Measurements from ENCODE around the gene B9D2.
"Not testable (repeated sequence)": the region's sequence is repeated elsewhere in the genome, so short reads cannot be mapped to it uniquely, and the experiment has no call there.

Gene B9D2, protein sequence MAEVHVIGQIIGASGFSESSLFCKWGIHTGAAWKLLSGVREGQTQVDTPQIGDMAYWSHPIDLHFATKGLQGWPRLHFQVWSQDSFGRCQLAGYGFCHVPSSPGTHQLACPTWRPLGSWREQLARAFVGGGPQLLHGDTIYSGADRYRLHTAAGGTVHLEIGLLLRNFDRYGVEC

GRCh38 chr19:41363753-41364523 lies at the start of gene B9D2:
TSS of gene B9D2 (minus strand) at chr19:41364149. CDS start at chr19:41363519, 630 bp downstream.
- H3K4me1 ChIP-seq (ENCODE audit: control insufficient read depth, insufficient read depth, low read length), result peaks cover 8% of the 10 kb centered on the region; the same call in 1 of the 2 replicates
- H3K4me3 ChIP-seq (ENCODE audit: low read depth, low read length), result peak within 1 kb of the TSS; percentile 94
- H3K36me3 ChIP-seq (ENCODE audit: control insufficient read depth, insufficient read depth, low read length), result no peaks in the 10 kb centered on the region
- peak within 1 kb of the TSS; percentile 99 for H3K9ac ChIP-seq (ENCODE audit: low read length)
- H3K27me3 ChIP-seq (ENCODE audit: control insufficient read depth, insufficient read depth, low read length), result no peaks in the 10 kb centered on the region
- H3K9me3 ChIP-seq (ENCODE audit: control insufficient read depth, insufficient read depth, low read depth, low read length), result no peaks in the 10 kb centered on the region
- peak within 1 kb of the TSS; percentile 96 for H3K27ac ChIP-seq (ENCODE audit: low read depth, low read length)

DNA sequence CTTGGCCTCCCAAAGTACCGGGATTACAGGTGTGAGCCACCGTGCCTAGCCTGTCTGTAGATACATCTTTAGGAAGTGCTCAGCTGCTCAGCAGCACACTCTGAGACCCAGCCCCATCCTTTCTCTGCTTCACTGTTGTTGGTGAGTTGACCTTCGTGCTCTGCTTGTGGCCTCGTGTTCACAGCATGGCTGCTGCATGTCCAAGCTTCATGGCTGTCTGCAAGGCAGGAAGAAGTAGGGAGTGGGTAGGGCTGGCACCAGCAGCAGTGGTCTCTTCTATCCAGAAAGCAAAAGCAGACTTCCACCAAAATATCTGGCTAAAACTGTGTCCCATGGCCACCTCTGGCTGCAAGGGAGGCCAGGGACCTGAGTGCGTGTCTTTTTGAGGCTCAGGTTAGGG lies 49.0 kb upstream of the B9D2 start:
- no peak overlapping the region for H3K27ac ChIP-seq (ENCODE audit: low read depth, low read length)
- H3K9me3 ChIP-seq (ENCODE audit: control insufficient read depth, insufficient read depth, low read depth, low read length), result no peaks in the 10 kb centered on the region
- no peak overlapping the region for H3K4me3 ChIP-seq (ENCODE audit: low read depth, low read length)
- H3K36me3 ChIP-seq (ENCODE audit: control insufficient read depth, insufficient read depth, low read length), result peaks cover 44% of the 10 kb centered on the region
- H3K9ac ChIP-seq (ENCODE audit: low read length), result no peak overlapping the region
- H3K4me1 ChIP-seq (ENCODE audit: control insufficient read depth, insufficient read depth, low read length), result peaks cover 9% of the 10 kb centered on the region; the same call in 1 of the 2 replicates
- no peaks in the 10 kb centered on the region for H3K27me3 ChIP-seq (ENCODE audit: control insufficient read depth, insufficient read depth, low read length)

GRCh38 chr19:41411968-41412265 lies 48.0 kb upstream of the B9D2 start:
- no peaks in the 10 kb centered on the region for H3K9me3 ChIP-seq (ENCODE audit: control insufficient read depth, insufficient read depth, low read depth, low read length)
- peaks cover 18% of the 10 kb centered on the region; the same call in 1 of the 2 replicates for H3K4me1 ChIP-seq (ENCODE audit: control insufficient read depth, insufficient read depth, low read length)
- no peaks in the 10 kb centered on the region for H3K27me3 ChIP-seq (ENCODE audit: control insufficient read depth, insufficient read depth, low read length)
- no peak overlapping the region for H3K27ac ChIP-seq (ENCODE audit: low read depth, low read length)
- H3K9ac ChIP-seq (ENCODE audit: low read length), result no peak overlapping the region
- peaks cover 39% of the 10 kb centered on the region for H3K36me3 ChIP-seq (ENCODE audit: control insufficient read depth, insufficient read depth, low read length)
- H3K4me3 ChIP-seq (ENCODE audit: low read depth, low read length), result no peak overlapping the region

DNA sequence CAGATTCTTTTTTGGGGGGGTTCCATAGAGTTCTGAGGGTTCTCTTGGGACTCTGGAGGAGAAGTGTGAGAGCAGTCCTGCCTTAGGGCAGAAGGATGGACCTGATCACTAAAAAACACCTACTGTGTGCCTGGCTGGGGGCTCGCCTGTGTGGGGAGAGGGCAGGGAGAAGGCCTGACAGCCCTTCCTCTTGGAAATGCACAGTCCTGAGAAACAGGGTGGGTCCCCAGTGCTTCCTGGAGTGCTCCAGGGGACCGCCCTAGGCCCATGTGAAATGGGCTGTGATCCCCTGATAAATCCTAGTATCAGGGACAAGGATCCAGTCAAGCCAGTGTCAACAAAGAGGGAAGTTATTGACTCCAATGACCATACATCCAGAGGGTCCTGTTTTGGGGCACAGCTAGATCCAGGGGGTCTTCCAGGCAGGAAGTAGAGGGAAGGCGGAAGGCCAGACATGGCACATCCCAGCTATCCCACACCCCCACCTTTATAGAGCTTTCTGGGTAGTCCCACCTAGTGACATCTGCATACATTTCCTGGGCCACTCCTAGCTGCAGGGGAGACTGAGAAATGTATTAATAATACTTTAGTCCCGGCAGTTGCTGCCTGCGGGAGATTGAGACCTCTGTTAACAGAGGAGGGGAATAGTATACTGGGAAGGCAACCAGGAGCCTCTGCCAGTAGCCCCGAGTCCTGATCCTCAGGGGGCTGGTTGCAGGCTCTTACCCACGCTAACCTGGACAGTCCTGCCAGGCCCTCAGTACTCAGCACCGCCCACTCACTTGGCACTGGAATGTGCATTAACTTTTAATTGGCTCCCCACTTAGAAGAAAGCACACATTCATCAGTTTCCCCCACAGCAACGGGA lies 47.4 kb upstream of the B9D2 start:
- no peak overlapping the region for H3K9ac ChIP-seq (ENCODE audit: low read length)

GRCh38 chr19:41410336-41411054 lies 46.5 kb upstream of the B9D2 start:
- no peak overlapping the region for H3K27ac ChIP-seq (ENCODE audit: low read depth, low read length)
- H3K27me3 ChIP-seq (ENCODE audit: control insufficient read depth, insufficient read depth, low read length), result no peaks in the 10 kb centered on the region
- H3K4me1 ChIP-seq (ENCODE audit: control insufficient read depth, insufficient read depth, low read length), result peaks cover 25% of the 10 kb centered on the region; the same call in 1 of the 2 replicates
- no peak overlapping the region for H3K9ac ChIP-seq (ENCODE audit: low read length)
- no peaks in the 10 kb centered on the region for H3K9me3 ChIP-seq (ENCODE audit: control insufficient read depth, insufficient read depth, low read depth, low read length)
- H3K4me3 ChIP-seq (ENCODE audit: low read depth, low read length), result no peak overlapping the region
- peaks cover 35% of the 10 kb centered on the region for H3K36me3 ChIP-seq (ENCODE audit: control insufficient read depth, insufficient read depth, low read length)

More for the DNA sequence above, 47.4 kb upstream of the B9D2 start:
- no peak overlapping the region for H3K27ac ChIP-seq (ENCODE audit: low read depth, low read length)
- H3K36me3 ChIP-seq (ENCODE audit: control insufficient read depth, insufficient read depth, low read length), result peaks cover 39% of the 10 kb centered on the region
- no peaks in the 10 kb centered on the region for H3K27me3 ChIP-seq (ENCODE audit: control insufficient read depth, insufficient read depth, low read length)
- no peaks in the 10 kb centered on the region for H3K9me3 ChIP-seq (ENCODE audit: control insufficient read depth, insufficient read depth, low read depth, low read length)
- H3K4me1 ChIP-seq (ENCODE audit: control insufficient read depth, insufficient read depth, low read length), result peaks cover 20% of the 10 kb centered on the region; the same call in 1 of the 2 replicates
- H3K4me3 ChIP-seq (ENCODE audit: low read depth, low read length), result no peak overlapping the region

- Histone ChIP-seq H3K4me1 (ENCODE audit: control insufficient read depth, insufficient read depth, low read length) (peaks cover 25% of the 10 kb centered on the region; the same call in 1 of the 2 replicates), H3K9me3 (ENCODE audit: control insufficient read depth, insufficient read depth, low read depth, low read length) (no peaks in the 10 kb centered on the region), H3K36me3 (ENCODE audit: control insufficient read depth, insufficient read depth, low read length) (peaks cover 24% of the 10 kb centered on the region), H3K4me3 (ENCODE audit: low read depth, low read length) (no peak overlapping the region), H3K9ac (ENCODE audit: low read length) (no peak overlapping the region), H3K27ac (ENCODE audit: low read depth, low read length) (no peak overlapping the region), H3K27me3 (ENCODE audit: control insufficient read depth, insufficient read depth, low read length) (no peaks in the 10 kb centered on the region)
Observed at GRCh38 chr19:41409288-41409687, 45.3 kb upstream of the B9D2 start.

- not testable (repeated sequence) for H3K4me3 ChIP-seq (ENCODE audit: low read depth, low read length); H3K9ac ChIP-seq (ENCODE audit: low read length); H3K27me3 ChIP-seq (ENCODE audit: control insufficient read depth, insufficient read depth, low read length); H3K9me3 ChIP-seq (ENCODE audit: control insufficient read depth, insufficient read depth, low read depth, low read length); H3K27ac ChIP-seq (ENCODE audit: low read depth, low read length)
- H3K4me1 ChIP-seq (ENCODE audit: control insufficient read depth, insufficient read depth, low read length), result peaks cover 25% of the 10 kb centered on the region; the same call in 1 of the 2 replicates
- peaks cover 19% of the 10 kb centered on the region for H3K36me3 ChIP-seq (ENCODE audit: control insufficient read depth, insufficient read depth, low read length)
Observed at GRCh38 chr19:41408846-41409245, 44.9 kb upstream of the B9D2 start.

GRCh38 chr19:41408256-41408655 lies 44.3 kb upstream of the B9D2 start:
- Histone ChIP-seq H3K27ac (ENCODE audit: low read depth, low read length) (no peak overlapping the region), H3K4me1 (ENCODE audit: control insufficient read depth, insufficient read depth, low read length) (peaks cover 25% of the 10 kb centered on the region; the same call in 1 of the 2 replicates), H3K27me3 (ENCODE audit: control insufficient read depth, insufficient read depth, low read length) (no peaks in the 10 kb centered on the region), H3K36me3 (ENCODE audit: control insufficient read depth, insufficient read depth, low read length) (peaks cover 17% of the 10 kb centered on the region; the same call in 1 of the 2 replicates), H3K4me3 (ENCODE audit: low read depth, low read length) (no peak overlapping the region), H3K9ac (ENCODE audit: low read length) (no peak overlapping the region), H3K9me3 (ENCODE audit: control insufficient read depth, insufficient read depth, low read depth, low read length) (no peaks in the 10 kb centered on the region)

- peak overlapping the region; percentile 3; the same call in 1 of the 2 replicates for H3K27ac ChIP-seq (ENCODE audit: low read depth, low read length)
- H3K36me3 ChIP-seq (ENCODE audit: control insufficient read depth, insufficient read depth, low read length), result peaks cover 14% of the 10 kb centered on the region; the same call in 1 of the 2 replicates
- H3K9me3 ChIP-seq (ENCODE audit: control insufficient read depth, insufficient read depth, low read depth, low read length), result no peaks in the 10 kb centered on the region
- H3K4me1 ChIP-seq (ENCODE audit: control insufficient read depth, insufficient read depth, low read length), result peaks cover 25% of the 10 kb centered on the region; the same call in 1 of the 2 replicates
- peak overlapping the region; percentile 71 for H3K9ac ChIP-seq (ENCODE audit: low read length)
- no peaks in the 10 kb centered on the region for H3K27me3 ChIP-seq (ENCODE audit: control insufficient read depth, insufficient read depth, low read length)
- H3K4me3 ChIP-seq (ENCODE audit: low read depth, low read length), result no peak overlapping the region
Observed at GRCh38 chr19:41407271-41407670, 43.3 kb upstream of the B9D2 start.

GRCh38 chr19:41405776-41406175 lies 41.8 kb upstream of the B9D2 start:
- Histone ChIP-seq H3K27ac (ENCODE audit: low read depth, low read length) (no peak overlapping the region), H3K9ac (ENCODE audit: low read length) (no peak overlapping the region), H3K4me3 (ENCODE audit: low read depth, low read length) (no peak overlapping the region), H3K27me3 (ENCODE audit: control insufficient read depth, insufficient read depth, low read length) (no peaks in the 10 kb centered on the region), H3K4me1 (ENCODE audit: control insufficient read depth, insufficient read depth, low read length) (peaks cover 25% of the 10 kb centered on the region; the same call in 1 of the 2 replicates), H3K36me3 (ENCODE audit: control insufficient read depth, insufficient read depth, low read length) (0 out of 2 replicates have a peak, but pooled peaks cover 6% of the 10 kb centered on the region), H3K9me3 (ENCODE audit: control insufficient read depth, insufficient read depth, low read depth, low read length) (no peaks in the 10 kb centered on the region)
